H1 (cell line): ENCODE data around the gene FIBIN. TPM values are rescaled to one million over a fixed set of nuclear protein-coding genes. Genes with fewer than 3 reads are reported as not detected.

Experiments used
- CTCF ChIA-PET: fragments of 300-600 bp; sonication (Branson Sonifier 250); formaldehyde crosslinking; loops from one replicate; lab custom pipeline; 2021; ENCODE audit not compliant: partially characterized antibody; lab: Charles Lee
- POLR2A ChIA-PET: fragments of 300-600 bp; sonication (Branson Sonifier 250); formaldehyde crosslinking; loops from one replicate; lab custom pipeline; 2021; ENCODE audit warnings: inconsistent platforms; ENCODE audit not compliant: partially characterized antibody; lab: Charles Lee
- DNase-seq, 2 experiments: peaks; one replicate each; pipeline versions ENCODE4 v3.0.0 to v3.0.0-alpha.2; 2010 to 2022; ENCODE audit warnings: low spot score in 2 of 2, low read depth in 1 of 2, mixed read lengths in 1 of 2
- FAIRE-seq: peaks from 2 replicates; lab custom pipeline; 2011; peaks lifted over from hg19 to GRCh38; lab: Jason Lieb, UNC
- H2AFZ ChIP-seq: 2 replicates; pipeline ENCODE4 v1.8.1; 2012; ENCODE audit warnings: low read length, inconsistent platforms
- H2AK5ac ChIP-seq: 2 replicates; pipeline ENCODE4 v1.6.1; 2013; ENCODE audit warnings: low read depth, low read length
- H2BK120ac ChIP-seq: replicated peaks from 2 replicates; pipeline ENCODE3; 2013; ENCODE audit warnings: low read depth, low read length, inconsistent platforms
- H2BK12ac ChIP-seq: 2 replicates; pipeline ENCODE4 v1.6.1; 2013; ENCODE audit warnings: low read depth, low read length
- H2BK15ac ChIP-seq: 2 replicates; pipeline ENCODE4 v1.6.1; 2013; ENCODE audit warnings: low read length
- H2BK20ac ChIP-seq: 2 replicates; pipeline ENCODE4 v1.6.1; 2013; ENCODE audit warnings: low read length
- H2BK5ac ChIP-seq: 2 replicates; pipeline ENCODE4 v1.6.1; 2013; ENCODE audit warnings: low read depth, low read length
- H3K14ac ChIP-seq: 2 replicates; pipeline ENCODE4 v1.6.1; 2013; ENCODE audit warnings: inconsistent platforms; ENCODE audit not compliant: insufficient read length
- H3K18ac ChIP-seq: 2 replicates; pipeline ENCODE4 v1.6.1; 2013; ENCODE audit warnings: low read length; ENCODE audit errors: extremely low read depth
- H3K23ac ChIP-seq: 2 replicates; pipeline ENCODE4 v1.6.1; 2013; ENCODE audit warnings: inconsistent platforms; ENCODE audit not compliant: insufficient read length
- H3K23me2 ChIP-seq: 2 replicates; pipeline ENCODE4 v1.6.1; 2013; ENCODE audit warnings: low read depth, low read length
- H3K27ac ChIP-seq: 2 replicates; pipeline ENCODE4 v1.6.1; 2011; ENCODE audit warnings: low read depth, low read length, inconsistent platforms
- H3K27me3 ChIP-seq, 4 experiments: replicated peaks in 1 of 4; 1 replicate in 1 of 4; 2 replicates in 3 of 4; pipeline versions ENCODE4 v1.6.1 to v1.8.1; 2011 to 2013; ENCODE audit warnings: low read length in 3 of 4, mild to moderate bottlenecking in 3 of 4, inconsistent platforms in 2 of 4, mixed read lengths in 2 of 4, moderate library complexity in 1 of 4; ENCODE audit not compliant: control insufficient read depth in 3 of 4, insufficient read depth in 3 of 4; ENCODE audit errors: extremely low read depth in 1 of 4
- H3K36me3 ChIP-seq, 4 experiments: 2 replicates each; pipeline versions ENCODE4 v1.6.1 to v1.8.1; 2011 to 2013; ENCODE audit warnings: mild to moderate bottlenecking in 4 of 4, low read length in 3 of 4, moderate library complexity in 2 of 4, control low read depth in 1 of 4, inconsistent platforms in 1 of 4; ENCODE audit not compliant: insufficient read depth in 4 of 4, control insufficient read depth in 2 of 4
- H3K4ac ChIP-seq: replicated peaks from 2 replicates; pipeline ENCODE3; 2013; ENCODE audit warnings: low read length, low read depth, mixed read lengths, inconsistent platforms; ENCODE audit not compliant: insufficient read length
- H3K4me1 ChIP-seq, 4 experiments: replicated peaks in 1 of 4; 1 replicate in 1 of 4; 2 replicates in 3 of 4; pipeline versions ENCODE4 v1.6.1 to v1.8.1; 2011 to 2013; ENCODE audit warnings: low read length in 3 of 4, inconsistent platforms in 2 of 4, mixed read lengths in 1 of 4; ENCODE audit not compliant: insufficient read depth in 4 of 4, control insufficient read depth in 3 of 4
- H3K4me2 ChIP-seq, 2 experiments: 2 replicates each; pipeline versions ENCODE4 v1.6.1 to v1.8.1; 2011 to 2013; ENCODE audit warnings: low read depth in 2 of 2, low read length in 2 of 2, control low read depth in 1 of 2, inconsistent platforms in 1 of 2, mild to moderate bottlenecking in 1 of 2; ENCODE audit not compliant: insufficient read depth in 1 of 2
- H3K4me3 ChIP-seq, 4 experiments: fragments of 200-600, 300-600 bp in 1 of 4; sonication (generic), shearing (Covaris generic), sonication (Bioruptor Twin) in 1 of 4; 2 replicates each; pipeline versions ENCODE4 v1.5.1 to v1.8.1; 2011 to 2016; ENCODE audit warnings: low read length in 4 of 4, low read depth in 3 of 4, control low read depth in 2 of 4, inconsistent platforms in 2 of 4, mild to moderate bottlenecking in 2 of 4, mixed read lengths in 1 of 4, moderate library complexity in 1 of 4; ENCODE audit not compliant: insufficient read depth in 2 of 4; ENCODE audit errors: extremely low read depth in 1 of 4
- H3K56ac ChIP-seq: replicated peaks from 2 replicates; pipeline ENCODE3; 2013; ENCODE audit warnings: low read depth, mild to moderate bottlenecking, mixed read lengths, low read length, inconsistent platforms; ENCODE audit not compliant: insufficient read length
- H3K79me1 ChIP-seq: 2 replicates; pipeline ENCODE4 v1.6.1; 2013; ENCODE audit warnings: low read depth, low read length, control low read depth
- H3K79me2 ChIP-seq, 2 experiments: 2 replicates each; pipeline versions ENCODE4 v1.6.1 to v1.8.1; 2012 to 2013; ENCODE audit warnings: low read length in 2 of 2, mild to moderate bottlenecking in 2 of 2, inconsistent platforms in 1 of 2; ENCODE audit not compliant: insufficient read depth in 2 of 2, control insufficient read depth in 1 of 2
- H3K9ac ChIP-seq, 4 experiments: replicated peaks in 1 of 4; 1 replicate in 1 of 4; 2 replicates in 3 of 4; pipeline versions ENCODE4 v1.6.1 to v1.8.1; 2011 to 2013; ENCODE audit warnings: low read depth in 3 of 4, low read length in 3 of 4, control low read depth in 2 of 4, mild to moderate bottlenecking in 2 of 4, moderate library complexity in 2 of 4, inconsistent platforms in 1 of 4; ENCODE audit errors: extremely low read depth in 1 of 4
- H3K9me3 ChIP-seq, 2 experiments: 2 replicates each; pipeline versions ENCODE4 v1.6.1 to v1.8.1; 2012 to 2013; ENCODE audit warnings: mild to moderate bottlenecking in 2 of 2, moderate library complexity in 2 of 2, control low read depth in 1 of 2, inconsistent platforms in 1 of 2, low read depth in 1 of 2, low read length in 1 of 2, mixed read lengths in 1 of 2; ENCODE audit not compliant: insufficient read depth in 2 of 2
- H4K20me1 ChIP-seq, 2 experiments: replicated peaks in 1 of 2; 2 replicates each; pipeline versions ENCODE3 to v1.8.1; 2011 to 2013; ENCODE audit warnings: inconsistent platforms in 2 of 2, low read length in 2 of 2, mild to moderate bottlenecking in 1 of 2; ENCODE audit not compliant: insufficient read depth in 2 of 2, control insufficient read depth in 1 of 2
- H4K5ac ChIP-seq: 2 replicates; pipeline ENCODE4 v1.6.1; 2013; ENCODE audit warnings: low read length, low read depth, mixed read lengths, inconsistent platforms; ENCODE audit not compliant: insufficient read length
- H4K8ac ChIP-seq: 2 replicates; pipeline ENCODE4 v1.8.0; 2013; ENCODE audit warnings: mild to moderate bottlenecking, moderate library complexity, low read length, inconsistent platforms; ENCODE audit not compliant: insufficient read depth; ENCODE audit errors: extremely low read depth
- H4K91ac ChIP-seq: replicated peaks from 2 replicates; pipeline ENCODE3; 2013; ENCODE audit warnings: low read length, mixed read lengths, inconsistent platforms; ENCODE audit not compliant: insufficient read length
- CHD2 ChIP-seq: IDR thresholded peaks from 2 replicates; pipeline ENCODE4 v1.6.1; 2012; ENCODE audit warnings: low read length, improper control_type of control experiment
- CTCF ChIP-seq, 3 experiments: IDR thresholded peaks; 1 replicate in 2 of 3; 2 replicates in 1 of 3; pipeline versions ENCODE4 v1.5.1 to v1.6.1; 2011; ENCODE audit warnings: low read length in 3 of 3, mild to moderate bottlenecking in 3 of 3, inconsistent platforms in 2 of 3, low read depth in 1 of 3, moderate library complexity in 1 of 3; ENCODE audit not compliant: insufficient read depth in 1 of 3; ENCODE audit errors: control extremely low read depth in 1 of 3
- EZH2 ChIP-seq: fragments of 200-600 bp; sonication (generic); IDR thresholded peaks from 2 replicates; pipeline ENCODE4 v1.7.1; 2012; ENCODE audit warnings: low read depth, mild to moderate bottlenecking, moderate library complexity, low read length, inconsistent platforms; ENCODE audit not compliant: severe bottlenecking
- HDAC6 ChIP-seq: IDR thresholded peaks from one replicate; pipeline ENCODE4 v1.7.1; 2012; ENCODE audit warnings: low read depth, mild to moderate bottlenecking, inconsistent platforms, low read length, moderate library complexity
- RAD21 ChIP-seq, 2 experiments: IDR thresholded peaks in 1 of 2; conservative IDR thresholded peaks in 1 of 2; 2 replicates each; pipeline ENCODE4 v1.6.1; 2011; ENCODE audit warnings: low read depth in 2 of 2, low read length in 2 of 2, improper control_type of control experiment in 1 of 2, inconsistent platforms in 1 of 2, mild to moderate bottlenecking in 1 of 2, moderate library complexity in 1 of 2
- SP1 ChIP-seq: IDR thresholded peaks from 2 replicates; pipeline ENCODE4 v1.6.1; 2011; ENCODE audit warnings: low read depth, low read length
- TAF7 ChIP-seq: optimal IDR thresholded peaks from 2 replicates; pipeline ENCODE3; 2011; ENCODE audit warnings: low read depth, mild to moderate bottlenecking, inconsistent platforms, low read length, moderate library complexity, borderline replicate concordance
- USF2 ChIP-seq: IDR thresholded peaks from 2 replicates; pipeline ENCODE4 v1.6.1; 2011; ENCODE audit warnings: low read length, improper control_type of control experiment
- ZNF274 ChIP-seq: IDR thresholded peaks from 2 replicates; pipeline ENCODE4 v1.7.0; 2012; ENCODE audit warnings: low read length, borderline replicate concordance; ENCODE audit errors: extremely low read depth
- WGBS, 2 experiments: shearing (Covaris generic) in 1 of 2; methylation state at CpG; one replicate each; pipeline versions ENCODE4 v1.1.6 to v1.1.7; 2013 to 2015; ENCODE audit warnings: low lambda C conversion rate in 2 of 2, mixed read lengths in 2 of 2, inconsistent platforms in 1 of 2, low coverage in 1 of 2, missing lambda C conversion rate in 1 of 2; ENCODE audit not compliant: insufficient replicate concordance in 2 of 2, insufficient coverage in 1 of 2, insufficient read length in 1 of 2; ENCODE audit errors: extremely low coverage in 1 of 2, missing lambda C conversion rate in 1 of 2; 5-methylcytosine and 5-hydroxymethylcytosine counted together
- polyA plus RNA-seq, 7 experiments: library from polyadenylated mRNA; depleted of rRNA in 3 of 7; stranded (reverse) in 5 of 7; unstranded in 2 of 7; fragments of >200 nt in 5 of 7; fragments of 200-250 nt in 2 of 7; gene quantifications; 1 replicate in 5 of 7; 2 replicates in 1 of 7; 4 replicates in 1 of 7; pipeline versions ENCODE4 v1.2.1 to v1.2.3, GENCODE V29; 2011 to 2013; ENCODE audit warnings: missing spikeins in 2 of 7, mixed read lengths in 2 of 7
- total RNA-seq: library from RNA; stranded (reverse); fragmentation: NEBNext Ultra II Directional; extraction: Animal tissue kit (Norgen Biotek cat#: 25700); gene quantifications from 2 replicates; pipeline ENCODE4 v1.2.1, GENCODE V29; 2021

The FIBIN gene
- total and polyA plus RNA-seq, 2 of the 8 experiments (the other 6 are each of a cell fraction or from before 2014, with no cell fraction given), result 0.38 to 0.45 TPM

- POLR2A ChIA-PET, result no interaction called here
- H3K27ac ChIP-seq, result no peak overlapping the region
- DNase-seq, result no peak
These were observed 18.9 kb upstream of the FIBIN start for GRCh38 chr11:26974996-26975395.

More at GRCh38 chr11:26974996-26975395, 18.9 kb upstream of the FIBIN start:
- Histone ChIP-seq H2BK15ac (no peak overlapping the region), H3K4ac (no peak overlapping the region), H3K4me1 (no peaks in the 10 kb centered on the region), H2BK20ac (no peak overlapping the region), H4K5ac (no peak overlapping the region), H2BK120ac (no peak overlapping the region), H3K9me3 (peaks cover 0 to 3% of the 10 kb centered on the region in 2 experiments; a peak in 1 of 4 replicates), H2BK12ac (no peak overlapping the region), H4K8ac (no peak overlapping the region), H3K4me3 (no peak overlapping the region), H3K27me3 (no peaks in the 10 kb centered on the region), H3K56ac (no peak overlapping the region), H3K18ac (no peak overlapping the region), H3K14ac (no peak overlapping the region), H3K23ac (no peak overlapping the region), H3K79me2 (no peaks in the 10 kb centered on the region), H3K23me2 (no peaks in the 10 kb centered on the region), H3K9ac (no peak overlapping the region), H2AK5ac (no peak overlapping the region), H4K91ac (no peak overlapping the region), H3K4me2 (no peak overlapping the region), H3K79me1 (no peaks in the 10 kb centered on the region), H2BK5ac (no peak overlapping the region), H3K36me3 (no peaks in the 10 kb centered on the region), H2AFZ (no peak overlapping the region), H4K20me1 (no peaks in the 10 kb centered on the region)
- CTCF ChIA-PET, result no interaction called here
- FAIRE-seq, result no peak
- TF ChIP-seq HDAC6 (no peak), CHD2 (no peak), TAF7 (no peak), CTCF (IDR thresholded peaks at IDR 0.05; ENCODE audit: control extremely low read depth in 1 of 3, insufficient read depth in 1 of 3, low read depth in 1 of 3, low read length in 3 of 3) (no peak), SP1 (no peak), RAD21 (IDR thresholded peaks at IDR 0.05 in 1 of 2, conservative IDR thresholded peaks at IDR 0.05 in 1 of 2; ENCODE audit: low read depth in 2 of 2, low read length in 2 of 2) (no peak), ZNF274 (no peak), USF2 (no peak), EZH2 (no peak)
- WGBS, 2 experiments, result 93% methylated on average over 2 of the region's 2 CpGs; no CpG with 5 or more reads in 1 of the 2 experiments
